GM12878 (cell line): ENCODE measurements around the gene VPS8.

ENCODE experiments used
- CTCF ChIP-seq, 3 experiments: IDR thresholded peaks in 2 of 3; conservative IDR thresholded peaks in 1 of 3; 2 replicates each; pipeline ENCODE4 v1.5.1; 2011; ENCODE audit warnings: low read depth in 3 of 3, low read length in 3 of 3, mild to moderate bottlenecking in 3 of 3, control low read depth in 2 of 3, moderate library complexity in 2 of 3, inconsistent platforms in 1 of 3, mixed read lengths in 1 of 3; ENCODE audit not compliant: control insufficient read depth in 2 of 3, insufficient read depth in 1 of 3; ENCODE audit errors: extremely low read depth in 1 of 3
- ELK1 ChIP-seq: IDR thresholded peaks from 2 replicates; pipeline ENCODE4 v1.6.1; 2012; ENCODE audit warnings: low read depth, low read length, improper control_type of control experiment
- EZH2 ChIP-seq: IDR thresholded peaks from 2 replicates; pipeline ENCODE4 v1.6.1; 2012; ENCODE audit warnings: low read depth, mild to moderate bottlenecking, control low read depth, inconsistent platforms, low read length, borderline replicate concordance; ENCODE audit not compliant: control insufficient read depth
- NR2F1 ChIP-seq: fragments of 450-650 bp; conservative IDR thresholded peaks from 2 replicates; pipeline ENCODE4 v1.6.1; 2017; ENCODE audit warnings: mild to moderate bottlenecking
- RFX5 ChIP-seq: IDR thresholded peaks from 2 replicates; pipeline ENCODE4 v1.6.1; 2011; ENCODE audit warnings: low read depth, low read length, improper control_type of control experiment
- SMARCA5 ChIP-seq: fragments of 450-650 bp; IDR thresholded peaks from 2 replicates; pipeline ENCODE4 v1.6.1; 2017; ENCODE audit warnings: mild to moderate bottlenecking
- TCF12 ChIP-seq: IDR thresholded peaks from 2 replicates; pipeline ENCODE4 v1.6.1; 2011; ENCODE audit warnings: low read depth, mild to moderate bottlenecking, low read length
- TF ChIP-seq, protein P1 (sequence below): IDR thresholded peaks from 2 replicates; pipeline ENCODE4 v1.6.1; 2012; ENCODE audit warnings: mild to moderate bottlenecking, low read depth, low read length

DNA sequence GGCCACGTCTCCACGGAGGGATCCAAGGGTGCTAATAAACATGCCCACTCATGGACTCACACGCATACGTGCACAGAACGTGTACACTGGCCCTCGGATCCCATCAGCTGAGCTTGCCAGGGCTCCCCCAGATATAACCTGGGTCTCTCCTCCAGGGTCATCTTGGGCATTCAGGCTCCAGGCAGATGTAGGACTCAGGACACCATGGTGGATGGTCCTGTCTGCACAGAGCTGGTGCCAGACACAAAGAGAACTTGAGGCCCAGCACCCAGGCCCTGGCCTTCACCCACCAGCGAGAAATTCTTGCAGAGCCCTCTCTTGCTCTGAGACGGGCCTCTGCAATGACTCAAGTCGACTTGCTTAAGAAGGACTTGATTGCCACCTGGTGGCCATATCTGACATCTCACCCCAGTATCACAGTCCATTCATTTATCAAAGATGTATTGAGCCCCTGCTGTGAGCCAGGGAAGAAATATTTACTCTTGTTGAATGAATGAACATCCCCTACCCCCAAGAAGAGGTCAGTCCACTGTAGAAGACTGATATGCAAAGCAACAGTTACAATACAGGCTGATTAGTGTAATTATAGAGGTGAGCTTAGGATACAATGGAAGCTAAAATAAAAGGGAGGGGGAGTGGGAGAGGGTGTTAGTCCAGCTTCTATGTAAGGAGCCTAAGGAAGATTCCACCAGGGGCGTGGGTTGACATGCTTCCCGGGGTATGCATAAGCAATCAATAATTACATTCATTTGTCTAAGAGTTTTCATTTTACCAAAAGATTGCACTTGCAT lies 34.2 kb upstream of the VPS8 start:
- TF ChIP-seq NR2F1 (no peak), RFX5 (no peak), ELK1 (no peak), CTCF (IDR thresholded peaks at IDR 0.05 in 2 of 3, conservative IDR thresholded peaks at IDR 0.05 in 1 of 3; ENCODE audit: control insufficient read depth in 2 of 3, extremely low read depth in 1 of 3, insufficient read depth in 1 of 3, low read depth in 3 of 3, low read length in 3 of 3) (peak; percentile 73 to 86 (median 79)), SMARCA5 (no peak), TCF12 (no peak), EZH2 (no peak)
- TF ChIP-seq, protein P1, sequence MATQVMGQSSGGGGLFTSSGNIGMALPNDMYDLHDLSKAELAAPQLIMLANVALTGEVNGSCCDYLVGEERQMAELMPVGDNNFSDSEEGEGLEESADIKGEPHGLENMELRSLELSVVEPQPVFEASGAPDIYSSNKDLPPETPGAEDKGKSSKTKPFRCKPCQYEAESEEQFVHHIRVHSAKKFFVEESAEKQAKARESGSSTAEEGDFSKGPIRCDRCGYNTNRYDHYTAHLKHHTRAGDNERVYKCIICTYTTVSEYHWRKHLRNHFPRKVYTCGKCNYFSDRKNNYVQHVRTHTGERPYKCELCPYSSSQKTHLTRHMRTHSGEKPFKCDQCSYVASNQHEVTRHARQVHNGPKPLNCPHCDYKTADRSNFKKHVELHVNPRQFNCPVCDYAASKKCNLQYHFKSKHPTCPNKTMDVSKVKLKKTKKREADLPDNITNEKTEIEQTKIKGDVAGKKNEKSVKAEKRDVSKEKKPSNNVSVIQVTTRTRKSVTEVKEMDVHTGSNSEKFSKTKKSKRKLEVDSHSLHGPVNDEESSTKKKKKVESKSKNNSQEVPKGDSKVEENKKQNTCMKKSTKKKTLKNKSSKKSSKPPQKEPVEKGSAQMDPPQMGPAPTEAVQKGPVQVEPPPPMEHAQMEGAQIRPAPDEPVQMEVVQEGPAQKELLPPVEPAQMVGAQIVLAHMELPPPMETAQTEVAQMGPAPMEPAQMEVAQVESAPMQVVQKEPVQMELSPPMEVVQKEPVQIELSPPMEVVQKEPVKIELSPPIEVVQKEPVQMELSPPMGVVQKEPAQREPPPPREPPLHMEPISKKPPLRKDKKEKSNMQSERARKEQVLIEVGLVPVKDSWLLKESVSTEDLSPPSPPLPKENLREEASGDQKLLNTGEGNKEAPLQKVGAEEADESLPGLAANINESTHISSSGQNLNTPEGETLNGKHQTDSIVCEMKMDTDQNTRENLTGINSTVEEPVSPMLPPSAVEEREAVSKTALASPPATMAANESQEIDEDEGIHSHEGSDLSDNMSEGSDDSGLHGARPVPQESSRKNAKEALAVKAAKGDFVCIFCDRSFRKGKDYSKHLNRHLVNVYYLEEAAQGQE: no peak
